ENCODE data around the gene XIRP2.

DNA sequence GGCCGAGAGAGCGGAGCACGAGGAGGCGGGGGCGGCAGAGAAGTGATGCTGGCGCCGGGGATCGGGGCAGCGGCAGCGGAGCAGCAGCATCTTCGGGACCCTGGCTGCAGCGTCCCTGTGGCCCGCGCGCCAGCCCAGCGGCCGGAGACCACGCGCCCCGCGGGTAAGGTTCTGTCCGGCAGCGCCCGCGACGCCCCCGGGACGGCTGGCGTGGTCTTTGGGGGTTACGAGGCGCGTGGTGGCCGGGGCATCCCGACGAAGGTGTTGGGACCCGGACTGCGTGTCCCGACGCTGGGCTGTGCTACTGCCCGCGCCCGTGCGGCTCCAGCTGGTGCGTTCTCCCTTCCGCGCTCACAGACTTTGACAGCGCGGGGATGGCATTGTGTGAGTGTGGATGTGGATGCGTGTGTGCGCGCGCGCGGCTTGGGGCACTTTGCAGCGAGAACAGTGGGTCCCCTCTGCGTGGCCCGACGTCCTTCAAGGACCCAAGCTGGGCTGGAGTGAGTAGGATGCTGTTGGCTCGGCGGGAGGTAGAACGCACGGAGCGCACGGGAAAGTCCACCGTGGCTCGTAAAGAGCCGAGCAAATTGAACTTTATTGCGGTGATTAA, 405.0 kb downstream of the XIRP2 start:
- no peak for TF ChIP-seq POLR2AphosphoS5 (IDR thresholded peaks at IDR 0.05)
- no peak for TF ChIP-seq POLR2A (IDR thresholded peaks at IDR 0.05)
- TF ChIP-seq, protein P1, sequence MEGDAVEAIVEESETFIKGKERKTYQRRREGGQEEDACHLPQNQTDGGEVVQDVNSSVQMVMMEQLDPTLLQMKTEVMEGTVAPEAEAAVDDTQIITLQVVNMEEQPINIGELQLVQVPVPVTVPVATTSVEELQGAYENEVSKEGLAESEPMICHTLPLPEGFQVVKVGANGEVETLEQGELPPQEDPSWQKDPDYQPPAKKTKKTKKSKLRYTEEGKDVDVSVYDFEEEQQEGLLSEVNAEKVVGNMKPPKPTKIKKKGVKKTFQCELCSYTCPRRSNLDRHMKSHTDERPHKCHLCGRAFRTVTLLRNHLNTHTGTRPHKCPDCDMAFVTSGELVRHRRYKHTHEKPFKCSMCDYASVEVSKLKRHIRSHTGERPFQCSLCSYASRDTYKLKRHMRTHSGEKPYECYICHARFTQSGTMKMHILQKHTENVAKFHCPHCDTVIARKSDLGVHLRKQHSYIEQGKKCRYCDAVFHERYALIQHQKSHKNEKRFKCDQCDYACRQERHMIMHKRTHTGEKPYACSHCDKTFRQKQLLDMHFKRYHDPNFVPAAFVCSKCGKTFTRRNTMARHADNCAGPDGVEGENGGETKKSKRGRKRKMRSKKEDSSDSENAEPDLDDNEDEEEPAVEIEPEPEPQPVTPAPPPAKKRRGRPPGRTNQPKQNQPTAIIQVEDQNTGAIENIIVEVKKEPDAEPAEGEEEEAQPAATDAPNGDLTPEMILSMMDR (IDR thresholded peaks at IDR 0.05), result no peak

All from prostate gland (tissue), 2 donors.